ENCODE results near the gene MRPL16. TPM values are rescaled to one million over a fixed set of nuclear protein-coding genes. Genes with fewer than 3 reads are reported as not detected.

Gene MRPL16
- total and polyA plus RNA-seq, 2 experiments from 2014 or later = 77.4 to 176 TPM

DNA sequence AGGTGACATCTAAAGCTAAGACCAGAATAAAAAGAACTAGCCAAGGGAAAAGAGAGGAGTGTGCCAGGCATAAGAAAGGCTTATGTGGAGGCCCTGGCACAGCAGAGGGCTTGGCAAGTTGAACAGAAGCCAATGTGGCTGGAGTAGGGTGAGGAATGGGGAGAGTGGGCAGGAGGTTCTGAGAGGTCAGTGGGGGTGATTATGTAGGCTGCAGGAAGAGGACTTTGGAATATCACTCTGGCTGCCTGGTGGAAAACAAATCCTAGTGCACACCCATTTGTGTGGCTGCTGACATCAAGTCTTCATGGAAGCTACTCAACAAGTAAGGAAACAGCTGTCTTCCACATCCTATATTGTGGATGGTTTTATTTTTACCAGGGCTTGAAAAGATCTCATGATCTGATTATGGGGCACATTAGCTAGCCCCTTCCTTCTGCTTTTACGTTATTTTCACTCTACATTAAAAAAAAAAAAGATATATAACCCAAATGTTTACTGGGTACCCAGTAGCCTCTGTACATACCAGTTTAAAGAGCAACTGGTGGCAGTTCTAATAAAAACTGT is 3.4 kb downstream of the MRPL16 start:
- no peak for DNase-seq (ENCODE audit: low spot score)
- H2AFZ ChIP-seq = no peak overlapping the region
- no peak overlapping the region for H3K27ac ChIP-seq (ENCODE audit: low read depth)
- no peaks in the 10 kb centered on the region; the same call in 1 of the 2 replicates for H4K20me1 ChIP-seq (replicated peaks; ENCODE audit: insufficient read depth)
- H3F3A ChIP-seq (replicated peaks; ENCODE audit: low read depth) = no peaks in the 10 kb centered on the region
- no peak overlapping the region for H3K4me2 ChIP-seq
- H3K4me1 ChIP-seq (ENCODE audit: insufficient read depth) = peaks cover 12% of the 10 kb centered on the region
- Mint-ChIP-seq H3K27me3 (ENCODE audit: insufficient read depth, low read depth, poor library complexity) (peaks cover 9% of the 10 kb centered on the region), H3K4me1 (peaks cover 11% of the 10 kb centered on the region), H3K4me3 (no peak overlapping the region), H3K27ac (no peak overlapping the region), H3K36me3 (ENCODE audit: low read depth) (peaks cover 35% of the 10 kb centered on the region), H3K9me3 (no peaks in the 10 kb centered on the region)
- peaks cover 38% of the 10 kb centered on the region for H3K36me3 ChIP-seq (ENCODE audit: insufficient read depth)
- H3K79me2 ChIP-seq (replicated peaks; ENCODE audit: insufficient read depth) = peaks cover 16% of the 10 kb centered on the region
- no peak overlapping the region for H3K4me3 ChIP-seq
- no peaks in the 10 kb centered on the region for H3K27me3 ChIP-seq (ENCODE audit: insufficient read depth)
- ATAC-seq = no peak
- no peaks in the 10 kb centered on the region for H3K9me2 ChIP-seq (ENCODE audit: insufficient read depth)
- TF ChIP-seq ZNF114 (CRISPR knock-in tag; IDR thresholded peaks at IDR 0.05) = no peak
- no peak for TF ChIP-seq POLR2AphosphoS5 (IDR thresholded peaks at IDR 0.05; ENCODE audit: low read depth)
- no peak for TF ChIP-seq EZH2 (IDR thresholded peaks at IDR 0.05; ENCODE audit: low read depth, unreplicated experiment)
- TF ChIP-seq, protein P1, sequence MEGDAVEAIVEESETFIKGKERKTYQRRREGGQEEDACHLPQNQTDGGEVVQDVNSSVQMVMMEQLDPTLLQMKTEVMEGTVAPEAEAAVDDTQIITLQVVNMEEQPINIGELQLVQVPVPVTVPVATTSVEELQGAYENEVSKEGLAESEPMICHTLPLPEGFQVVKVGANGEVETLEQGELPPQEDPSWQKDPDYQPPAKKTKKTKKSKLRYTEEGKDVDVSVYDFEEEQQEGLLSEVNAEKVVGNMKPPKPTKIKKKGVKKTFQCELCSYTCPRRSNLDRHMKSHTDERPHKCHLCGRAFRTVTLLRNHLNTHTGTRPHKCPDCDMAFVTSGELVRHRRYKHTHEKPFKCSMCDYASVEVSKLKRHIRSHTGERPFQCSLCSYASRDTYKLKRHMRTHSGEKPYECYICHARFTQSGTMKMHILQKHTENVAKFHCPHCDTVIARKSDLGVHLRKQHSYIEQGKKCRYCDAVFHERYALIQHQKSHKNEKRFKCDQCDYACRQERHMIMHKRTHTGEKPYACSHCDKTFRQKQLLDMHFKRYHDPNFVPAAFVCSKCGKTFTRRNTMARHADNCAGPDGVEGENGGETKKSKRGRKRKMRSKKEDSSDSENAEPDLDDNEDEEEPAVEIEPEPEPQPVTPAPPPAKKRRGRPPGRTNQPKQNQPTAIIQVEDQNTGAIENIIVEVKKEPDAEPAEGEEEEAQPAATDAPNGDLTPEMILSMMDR (conservative IDR thresholded peaks at IDR 0.05; ENCODE audit: low read depth in 2 of 2) = no peak
- no peak for TF ChIP-seq CREB1 (CRISPR knock-in tag; IDR thresholded peaks at IDR 0.05; ENCODE audit: low read depth)
- TF ChIP-seq STAT1 (IDR thresholded peaks at IDR 0.05; ENCODE audit: unreplicated experiment) = no peak
- TF ChIP-seq, protein P2, sequence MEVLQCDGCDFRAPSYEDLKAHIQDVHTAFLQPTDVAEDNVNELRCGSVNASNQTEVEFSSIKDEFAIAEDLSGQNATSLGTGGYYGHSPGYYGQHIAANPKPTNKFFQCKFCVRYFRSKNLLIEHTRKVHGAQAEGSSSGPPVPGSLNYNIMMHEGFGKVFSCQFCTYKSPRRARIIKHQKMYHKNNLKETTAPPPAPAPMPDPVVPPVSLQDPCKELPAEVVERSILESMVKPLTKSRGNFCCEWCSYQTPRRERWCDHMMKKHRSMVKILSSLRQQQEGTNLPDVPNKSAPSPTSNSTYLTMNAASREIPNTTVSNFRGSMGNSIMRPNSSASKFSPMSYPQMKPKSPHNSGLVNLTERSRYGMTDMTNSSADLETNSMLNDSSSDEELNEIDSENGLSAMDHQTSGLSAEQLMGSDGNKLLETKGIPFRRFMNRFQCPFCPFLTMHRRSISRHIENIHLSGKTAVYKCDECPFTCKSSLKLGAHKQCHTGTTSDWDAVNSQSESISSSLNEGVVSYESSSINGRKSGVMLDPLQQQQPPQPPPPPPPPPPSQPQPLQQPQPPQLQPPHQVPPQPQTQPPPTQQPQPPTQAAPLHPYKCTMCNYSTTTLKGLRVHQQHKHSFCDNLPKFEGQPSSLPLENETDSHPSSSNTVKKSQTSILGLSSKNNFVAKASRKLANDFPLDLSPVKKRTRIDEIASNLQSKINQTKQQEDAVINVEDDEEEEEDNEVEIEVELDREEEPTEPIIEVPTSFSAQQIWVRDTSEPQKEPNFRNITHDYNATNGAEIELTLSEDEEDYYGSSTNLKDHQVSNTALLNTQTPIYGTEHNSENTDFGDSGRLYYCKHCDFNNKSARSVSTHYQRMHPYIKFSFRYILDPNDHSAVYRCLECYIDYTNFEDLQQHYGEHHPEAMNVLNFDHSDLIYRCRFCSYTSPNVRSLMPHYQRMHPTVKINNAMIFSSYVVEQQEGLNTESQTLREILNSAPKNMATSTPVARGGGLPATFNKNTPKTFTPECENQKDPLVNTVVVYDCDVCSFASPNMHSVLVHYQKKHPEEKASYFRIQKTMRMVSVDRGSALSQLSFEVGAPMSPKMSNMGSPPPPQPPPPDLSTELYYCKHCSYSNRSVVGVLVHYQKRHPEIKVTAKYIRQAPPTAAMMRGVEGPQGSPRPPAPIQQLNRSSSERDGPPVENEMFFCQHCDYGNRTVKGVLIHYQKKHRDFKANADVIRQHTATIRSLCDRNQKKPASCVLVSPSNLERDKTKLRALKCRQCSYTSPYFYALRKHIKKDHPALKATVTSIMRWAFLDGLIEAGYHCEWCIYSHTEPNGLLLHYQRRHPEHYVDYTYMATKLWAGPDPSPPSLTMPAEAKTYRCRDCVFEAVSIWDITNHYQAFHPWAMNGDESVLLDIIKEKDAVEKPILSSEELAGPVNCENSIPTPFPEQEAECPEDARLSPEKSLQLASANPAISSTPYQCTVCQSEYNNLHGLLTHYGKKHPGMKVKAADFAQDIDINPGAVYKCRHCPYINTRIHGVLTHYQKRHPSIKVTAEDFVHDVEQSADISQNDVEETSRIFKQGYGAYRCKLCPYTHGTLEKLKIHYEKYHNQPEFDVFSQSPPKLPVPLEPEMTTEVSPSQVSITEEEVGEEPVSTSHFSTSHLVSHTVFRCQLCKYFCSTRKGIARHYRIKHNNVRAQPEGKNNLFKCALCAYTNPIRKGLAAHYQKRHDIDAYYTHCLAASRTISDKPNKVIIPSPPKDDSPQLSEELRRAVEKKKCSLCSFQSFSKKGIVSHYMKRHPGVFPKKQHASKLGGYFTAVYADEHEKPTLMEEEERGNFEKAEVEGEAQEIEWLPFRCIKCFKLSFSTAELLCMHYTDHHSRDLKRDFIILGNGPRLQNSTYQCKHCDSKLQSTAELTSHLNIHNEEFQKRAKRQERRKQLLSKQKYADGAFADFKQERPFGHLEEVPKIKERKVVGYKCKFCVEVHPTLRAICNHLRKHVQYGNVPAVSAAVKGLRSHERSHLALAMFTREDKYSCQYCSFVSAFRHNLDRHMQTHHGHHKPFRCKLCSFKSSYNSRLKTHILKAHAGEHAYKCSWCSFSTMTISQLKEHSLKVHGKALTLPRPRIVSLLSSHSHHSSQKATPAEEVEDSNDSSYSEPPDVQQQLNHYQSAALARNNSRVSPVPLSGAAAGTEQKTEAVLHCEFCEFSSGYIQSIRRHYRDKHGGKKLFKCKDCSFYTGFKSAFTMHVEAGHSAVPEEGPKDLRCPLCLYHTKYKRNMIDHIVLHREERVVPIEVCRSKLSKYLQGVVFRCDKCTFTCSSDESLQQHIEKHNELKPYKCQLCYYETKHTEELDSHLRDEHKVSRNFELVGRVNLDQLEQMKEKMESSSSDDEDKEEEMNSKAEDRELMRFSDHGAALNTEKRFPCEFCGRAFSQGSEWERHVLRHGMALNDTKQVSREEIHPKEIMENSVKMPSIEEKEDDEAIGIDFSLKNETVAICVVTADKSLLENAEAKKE (CRISPR knock-in tag; IDR thresholded peaks at IDR 0.05) = no peak
- TF ChIP-seq JUNB (IDR thresholded peaks at IDR 0.05; ENCODE audit: unreplicated experiment) = no peak
- TF ChIP-seq, protein P3, sequence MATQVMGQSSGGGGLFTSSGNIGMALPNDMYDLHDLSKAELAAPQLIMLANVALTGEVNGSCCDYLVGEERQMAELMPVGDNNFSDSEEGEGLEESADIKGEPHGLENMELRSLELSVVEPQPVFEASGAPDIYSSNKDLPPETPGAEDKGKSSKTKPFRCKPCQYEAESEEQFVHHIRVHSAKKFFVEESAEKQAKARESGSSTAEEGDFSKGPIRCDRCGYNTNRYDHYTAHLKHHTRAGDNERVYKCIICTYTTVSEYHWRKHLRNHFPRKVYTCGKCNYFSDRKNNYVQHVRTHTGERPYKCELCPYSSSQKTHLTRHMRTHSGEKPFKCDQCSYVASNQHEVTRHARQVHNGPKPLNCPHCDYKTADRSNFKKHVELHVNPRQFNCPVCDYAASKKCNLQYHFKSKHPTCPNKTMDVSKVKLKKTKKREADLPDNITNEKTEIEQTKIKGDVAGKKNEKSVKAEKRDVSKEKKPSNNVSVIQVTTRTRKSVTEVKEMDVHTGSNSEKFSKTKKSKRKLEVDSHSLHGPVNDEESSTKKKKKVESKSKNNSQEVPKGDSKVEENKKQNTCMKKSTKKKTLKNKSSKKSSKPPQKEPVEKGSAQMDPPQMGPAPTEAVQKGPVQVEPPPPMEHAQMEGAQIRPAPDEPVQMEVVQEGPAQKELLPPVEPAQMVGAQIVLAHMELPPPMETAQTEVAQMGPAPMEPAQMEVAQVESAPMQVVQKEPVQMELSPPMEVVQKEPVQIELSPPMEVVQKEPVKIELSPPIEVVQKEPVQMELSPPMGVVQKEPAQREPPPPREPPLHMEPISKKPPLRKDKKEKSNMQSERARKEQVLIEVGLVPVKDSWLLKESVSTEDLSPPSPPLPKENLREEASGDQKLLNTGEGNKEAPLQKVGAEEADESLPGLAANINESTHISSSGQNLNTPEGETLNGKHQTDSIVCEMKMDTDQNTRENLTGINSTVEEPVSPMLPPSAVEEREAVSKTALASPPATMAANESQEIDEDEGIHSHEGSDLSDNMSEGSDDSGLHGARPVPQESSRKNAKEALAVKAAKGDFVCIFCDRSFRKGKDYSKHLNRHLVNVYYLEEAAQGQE (IDR thresholded peaks at IDR 0.05; ENCODE audit: unreplicated experiment) = no peak
- no peak for TF ChIP-seq NANOG (IDR thresholded peaks at IDR 0.05; ENCODE audit: borderline replicate concordance)
- TF ChIP-seq EZH2phosphoT487 (IDR thresholded peaks at IDR 0.05; ENCODE audit: unreplicated experiment) = no peak
- TF ChIP-seq, protein P4, sequence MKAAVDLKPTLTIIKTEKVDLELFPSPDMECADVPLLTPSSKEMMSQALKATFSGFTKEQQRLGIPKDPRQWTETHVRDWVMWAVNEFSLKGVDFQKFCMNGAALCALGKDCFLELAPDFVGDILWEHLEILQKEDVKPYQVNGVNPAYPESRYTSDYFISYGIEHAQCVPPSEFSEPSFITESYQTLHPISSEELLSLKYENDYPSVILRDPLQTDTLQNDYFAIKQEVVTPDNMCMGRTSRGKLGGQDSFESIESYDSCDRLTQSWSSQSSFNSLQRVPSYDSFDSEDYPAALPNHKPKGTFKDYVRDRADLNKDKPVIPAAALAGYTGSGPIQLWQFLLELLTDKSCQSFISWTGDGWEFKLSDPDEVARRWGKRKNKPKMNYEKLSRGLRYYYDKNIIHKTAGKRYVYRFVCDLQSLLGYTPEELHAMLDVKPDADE (IDR thresholded peaks at IDR 0.05) = no peak
- TF ChIP-seq ZNF331 (CRISPR knock-in tag; IDR thresholded peaks at IDR 0.05; ENCODE audit: low read depth) = no peak

Measured in GM23338 (cell line).